ENCODE data around the gene ZNF569.
"Not testable (repeated sequence)": the region's sequence is repeated elsewhere in the genome, so short reads cannot be mapped to it uniquely, and the experiment has no call there.

Gene ZNF569

DNA sequence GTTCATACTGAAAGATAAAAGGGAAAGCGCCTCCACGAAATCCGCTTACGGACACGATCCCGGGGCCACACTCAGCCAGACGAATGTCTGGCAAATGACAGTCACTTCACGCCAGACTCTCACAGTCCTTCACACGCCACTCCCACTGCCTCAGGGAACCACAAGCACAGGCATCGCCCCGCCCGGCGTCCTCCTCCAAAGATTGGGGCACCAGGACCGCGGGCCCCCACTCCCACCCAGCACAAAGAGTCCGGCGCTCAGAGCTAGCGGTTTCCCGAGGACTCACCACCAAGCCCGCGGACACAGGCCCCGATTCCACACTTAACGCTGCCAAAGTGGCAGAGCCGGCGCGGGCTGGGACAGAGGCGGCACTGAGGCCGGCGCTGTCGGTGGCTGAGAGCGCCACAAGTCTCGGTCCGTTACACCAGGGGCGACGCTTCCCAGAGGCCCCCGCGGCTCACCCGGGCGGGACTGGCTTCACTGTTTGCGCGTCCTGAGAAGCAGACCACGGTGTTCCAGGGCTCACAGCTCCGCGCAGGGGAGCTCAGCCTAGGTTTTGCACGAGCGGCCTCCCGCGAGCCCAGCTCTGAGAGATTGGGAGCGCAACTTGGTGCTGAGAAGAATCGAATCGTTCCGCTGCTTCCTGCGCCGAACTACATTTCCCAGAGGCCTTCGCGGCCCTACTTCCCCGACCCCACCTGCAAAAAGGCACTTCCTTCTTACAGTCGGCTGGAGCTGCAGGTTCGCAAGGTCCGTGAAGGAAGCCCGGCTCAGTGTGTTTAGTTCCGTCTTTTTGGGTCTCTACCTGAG is at the start of gene ZNF569:
ZNF569 (minus strand) TSS at position 647 of the 810 bp plus-strand sequence. CDS start 22,523 bp downstream, outside the sequence.
- DNase-seq, result peak; percentile 79 to 89

DNA sequence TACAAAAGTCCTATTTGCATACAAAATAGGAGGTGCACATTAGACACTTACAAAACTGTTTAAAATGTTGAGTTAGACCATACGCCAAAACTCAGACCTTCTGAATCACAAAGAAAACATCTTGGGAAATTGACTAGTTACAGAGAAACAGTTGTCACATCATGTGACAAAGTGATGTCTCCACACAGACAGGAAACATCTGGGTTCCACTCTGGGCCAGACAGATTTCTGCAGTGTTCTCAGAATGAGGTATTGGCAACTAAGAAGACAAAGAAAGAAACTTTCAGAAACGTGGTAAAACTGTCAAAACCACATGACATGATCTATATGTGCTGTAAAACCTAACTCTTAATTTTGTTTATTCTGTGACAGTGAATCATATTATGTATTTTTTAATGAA is 46.2 kb upstream of the ZNF569 start:
- no peak for DNase-seq

DNA sequence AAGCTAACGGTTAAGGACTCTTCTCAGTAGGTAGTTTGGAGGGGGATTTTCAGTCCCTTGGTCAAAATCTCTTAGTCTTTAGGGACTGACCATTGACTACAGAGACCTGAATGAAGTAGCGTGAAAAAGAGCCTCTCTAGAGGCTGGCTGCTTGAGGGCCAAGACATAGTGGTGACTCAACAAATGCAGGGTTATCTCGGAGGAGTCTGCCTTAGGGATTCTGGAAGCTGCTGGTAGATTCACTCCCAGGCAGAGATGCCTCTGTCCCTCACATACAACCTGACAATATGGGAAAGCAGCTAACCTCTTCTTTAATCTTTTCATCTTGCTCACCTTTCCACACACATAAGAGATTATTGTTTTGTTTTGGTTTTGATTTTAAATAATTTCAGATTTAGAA is 44.6 kb upstream of the ZNF569 start:
- DNase-seq, result no peak

- DNase-seq, result no peak
Measured at GRCh38 chr19:37511186-37511585, 43.9 kb upstream of the ZNF569 start.

GRCh38 chr19:37507167-37507464 is 39.9 kb upstream of the ZNF569 start:
- no peak for DNase-seq

DNA sequence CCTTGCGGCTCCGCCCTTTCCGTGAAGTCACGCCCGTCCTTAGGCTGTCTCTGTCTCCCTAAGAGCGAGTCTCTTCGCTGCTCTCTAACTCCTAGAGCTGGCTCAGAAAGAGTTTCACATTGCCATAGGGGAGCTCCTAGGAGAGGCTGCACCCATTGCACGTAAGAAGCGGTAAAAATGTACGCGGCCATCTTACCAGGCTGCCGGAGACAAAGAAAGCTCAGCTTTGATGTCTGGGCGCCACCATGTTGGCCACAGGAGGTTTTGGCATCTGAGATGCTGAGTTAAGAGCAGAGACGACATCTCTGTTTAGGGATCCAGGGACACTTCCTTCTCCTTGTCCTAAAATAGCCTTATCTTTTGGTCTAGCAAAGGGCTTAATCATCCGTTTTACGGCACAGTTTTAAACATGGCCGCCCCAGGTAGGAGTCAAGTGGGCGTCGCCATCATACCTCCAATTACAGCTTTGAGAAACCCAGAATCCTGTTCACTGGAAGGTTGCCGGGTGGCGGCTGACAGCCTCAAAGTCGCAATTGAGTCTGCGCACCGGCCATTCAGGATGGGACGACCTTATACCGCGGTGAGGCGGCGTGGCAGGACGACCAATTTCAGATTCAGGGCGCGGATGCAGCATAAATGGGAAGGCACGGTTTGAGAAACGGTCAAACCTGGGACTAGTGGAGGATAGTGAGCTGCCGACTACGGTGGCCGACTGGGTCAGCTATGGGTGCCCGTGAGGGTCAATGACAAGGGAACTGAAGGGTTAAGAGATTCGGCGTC is 39.3 kb upstream of the ZNF569 start, which contains the start of gene ZNF793:
ZNF793 (plus strand) TSS at position 553 of the 780 bp plus-strand sequence. CDS start 16,501 bp downstream, outside the sequence.
- DNase-seq, result no peak

GRCh38 chr19:37505958-37506386 is 38.7 kb upstream of the ZNF569 start:
- DNase-seq, result no peak

DNA sequence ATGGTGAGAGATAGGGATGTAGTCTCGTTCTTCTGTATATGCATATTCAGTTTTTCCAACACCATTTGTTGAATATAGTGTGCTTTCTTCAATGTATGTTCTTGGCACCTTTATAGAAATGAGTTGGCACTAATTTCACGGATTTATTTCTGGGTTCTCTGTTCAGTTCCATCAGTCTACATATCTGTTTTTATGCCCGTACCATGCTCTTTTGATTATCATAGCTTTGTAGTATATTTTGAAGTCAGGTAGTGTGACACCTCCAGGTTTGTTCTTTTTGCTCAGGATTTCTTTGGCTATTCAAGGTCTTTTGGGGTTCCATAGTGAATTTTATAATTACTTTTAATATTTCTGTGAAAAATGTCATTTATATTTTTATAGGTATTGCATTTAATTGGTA is 25.0 kb upstream of the ZNF569 start:
- DNase-seq, result no peak

- DNase-seq, result no peak
Measured at GRCh38 chr19:37484406-37485168, 17.3 kb upstream of the ZNF569 start.

- no peak for DNase-seq
Measured at GRCh38 chr19:37472165-37472564, 4.9 kb upstream of the ZNF569 start.

DNA sequence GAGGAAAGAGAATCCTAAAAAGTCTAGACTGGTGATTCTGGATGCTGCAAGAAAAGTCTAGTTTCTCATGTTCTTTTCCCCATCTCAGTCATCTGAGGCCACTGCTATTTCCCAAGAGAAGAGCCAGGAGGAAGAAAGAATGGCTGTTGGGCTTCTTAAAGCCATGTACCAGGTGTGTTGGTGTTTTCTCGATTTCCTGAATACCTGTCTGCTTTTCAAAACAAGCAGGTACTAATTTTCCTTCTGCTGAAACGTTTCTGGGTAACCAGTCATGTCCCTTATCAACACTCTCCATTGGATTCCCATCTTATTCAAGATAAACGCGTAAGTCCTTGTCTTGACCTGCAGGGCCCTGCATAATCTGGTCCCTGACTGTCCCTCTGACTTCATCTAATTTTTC is 3.0 kb upstream of the ZNF569 start:
- no peak for DNase-seq

- DNase-seq, result peak; percentile 82 to 87
Measured at GRCh38 chr19:37468961-37469777, 1.9 kb upstream of the ZNF569 start, which contains the start of gene ZNF570. ZNF570 (plus strand) TSS chr19:37469356; CDS start chr19:37470355, 999 bp downstream.

DNA sequence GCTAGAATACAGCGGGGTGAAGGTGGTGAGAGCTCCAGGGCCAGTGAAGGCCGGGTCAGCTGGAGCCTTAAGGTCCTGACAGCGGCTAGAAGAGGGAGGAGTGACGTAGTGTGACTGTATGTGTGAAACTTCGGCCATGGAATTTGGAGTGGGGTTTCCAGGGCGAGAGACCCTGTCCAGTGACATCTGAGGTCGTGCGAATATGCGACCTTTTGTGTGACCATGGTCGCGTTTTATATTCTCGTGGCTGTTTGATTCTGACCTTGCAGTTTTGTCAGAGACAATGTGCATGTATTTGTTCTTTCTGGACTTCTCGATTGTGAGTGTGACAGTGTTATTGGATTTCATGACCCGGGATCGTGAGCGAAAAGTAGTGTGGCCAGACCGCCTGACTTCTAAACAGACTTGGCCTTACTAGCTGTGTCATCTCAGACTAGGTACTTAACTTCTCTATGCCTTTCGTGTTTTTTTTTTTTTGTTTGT is 405 bp upstream of the ZNF569 start:
- DNase-seq, result no peak

DNA sequence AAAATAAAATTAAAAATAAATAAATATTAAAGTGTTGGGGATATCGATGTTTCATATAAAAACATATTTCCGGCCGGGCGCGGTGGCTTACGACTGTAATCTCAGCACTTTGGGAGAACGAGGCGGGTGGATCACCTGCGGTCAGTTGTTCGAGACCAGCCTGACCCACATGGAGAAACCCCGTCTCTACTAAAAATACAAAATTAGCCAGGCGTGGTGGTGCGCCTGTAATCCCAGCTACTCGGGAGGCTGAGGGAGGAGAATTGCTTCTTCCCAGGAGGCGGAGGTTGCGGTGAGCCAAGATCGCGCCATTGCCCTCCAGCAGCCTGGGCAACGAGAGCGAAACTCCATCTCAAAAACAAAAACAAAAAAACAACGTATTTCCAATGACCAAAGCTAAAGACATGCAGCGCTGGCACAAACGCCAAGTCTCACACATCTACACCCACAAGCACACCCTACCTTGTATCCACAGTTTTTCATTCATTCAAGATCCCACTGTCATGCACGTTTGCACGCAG is 907 bp downstream of the ZNF569 start:
- DNase-seq, result no peak

GRCh38 chr19:37452500-37453245 is 14.6 kb downstream of the ZNF569 start:
- DNase-seq, result no peak

DNA sequence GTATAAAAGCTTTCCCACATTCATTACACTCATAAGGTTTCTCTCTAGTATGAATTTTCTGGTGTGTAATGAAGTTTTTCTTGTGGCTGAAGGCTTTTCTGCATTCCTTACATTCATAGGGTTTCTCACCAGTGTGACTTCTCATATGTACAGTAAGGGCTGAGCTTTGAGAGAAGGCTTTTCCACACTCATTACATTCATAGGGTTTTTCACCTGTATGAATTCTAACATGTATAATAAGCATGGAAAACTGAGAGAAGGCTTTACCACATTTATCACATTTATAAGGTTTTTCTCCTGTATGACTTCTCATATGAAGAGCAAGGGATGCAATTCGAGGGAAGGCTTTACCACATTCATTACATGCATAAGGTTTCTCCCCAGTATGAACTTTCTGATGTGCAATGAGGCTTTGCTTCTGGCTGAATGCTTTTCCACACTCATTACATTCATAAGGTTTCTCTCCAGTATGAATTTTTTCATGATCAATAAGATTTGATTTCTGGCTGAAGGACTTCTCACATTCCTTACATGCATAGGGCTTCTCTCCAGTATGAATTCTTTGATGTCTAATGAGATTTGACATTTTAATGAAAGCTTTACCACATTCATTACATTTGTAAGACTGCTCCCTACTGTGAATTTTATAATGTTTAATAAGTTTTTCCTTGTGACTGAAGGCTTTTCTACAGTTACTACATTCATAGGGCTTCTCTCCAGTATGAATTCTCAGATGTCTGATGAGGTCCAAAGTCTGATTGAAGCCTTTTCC is 53.7 kb downstream of the ZNF569 start:
- DNase-seq, result no peak

DNA sequence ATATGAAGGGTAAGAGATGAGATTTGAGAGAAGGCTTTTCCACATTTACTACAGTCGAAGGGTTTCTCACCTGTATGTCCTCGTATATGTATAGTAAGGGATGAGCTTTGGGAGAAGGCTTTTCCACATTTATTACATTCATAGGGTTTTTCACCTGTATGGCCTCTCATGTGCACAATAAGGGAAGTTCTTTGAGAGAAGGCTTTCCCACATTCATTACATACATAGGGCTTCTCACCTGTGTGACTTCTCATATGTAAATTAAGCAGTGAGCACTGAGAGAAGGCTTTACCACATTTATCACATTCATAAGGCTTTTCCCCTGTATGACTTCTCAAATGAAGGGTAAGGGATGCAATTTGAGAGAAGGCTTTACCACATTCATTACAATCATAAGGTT is 54.5 kb downstream of the ZNF569 start:
- no peak for DNase-seq

- not testable (repeated sequence) for DNase-seq
Measured at GRCh38 chr19:37406140-37406846, 61.0 kb downstream of the ZNF569 start.

- DNase-seq, result no peak
Measured at GRCh38 chr19:37403403-37403802, 63.8 kb downstream of the ZNF569 start.

DNA sequence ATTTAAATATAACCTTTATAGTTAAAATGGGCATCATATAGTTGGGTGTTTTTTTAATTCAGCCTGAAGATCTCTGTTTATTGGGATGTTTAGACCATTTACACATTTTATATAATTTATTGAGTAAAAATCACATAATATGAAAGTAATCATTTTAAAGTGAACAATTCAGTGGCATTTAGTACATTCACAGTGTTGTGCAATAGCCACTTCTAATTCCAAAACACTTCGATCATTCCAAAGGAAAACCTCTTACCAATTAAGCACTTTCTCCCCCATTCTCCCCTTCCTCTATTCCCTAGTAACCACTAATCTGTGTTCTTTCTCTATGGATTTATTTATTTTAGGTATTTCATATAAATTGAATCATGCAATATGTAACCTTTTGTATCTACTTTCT is 66.2 kb downstream of the ZNF569 start:
- DNase-seq, result no peak

Measured in AML-193 (cell line).